Spleen (tissue), 7 donors: ENCODE data around the gene BLOC1S5.

Source experiments
- POLR2A ChIP-seq, 3 donors: fragments of 450-650 bp; IDR thresholded peaks; one replicate each; pipeline ENCODE4 v1.5.1; 2017; ENCODE audit warnings: antibody characterized with exemption in 3 of 3, mild to moderate bottlenecking in 1 of 3
- TF ChIP-seq, protein P1 (sequence below), 11 experiments: fragments of 200-600 bp in 7 of 11; fragments of 450-650 bp in 4 of 11; sonication (generic) in 4 of 11; IDR thresholded peaks in 8 of 11; conservative IDR thresholded peaks in 3 of 11; 1 replicate in 7 of 11; 2 replicates in 4 of 11; pipeline versions ENCODE4 v1.4.0 to v1.8.0; 2016 to 2021; ENCODE audit warnings: antibody characterized with exemption in 11 of 11, inconsistent platforms in 4 of 11, mild to moderate bottlenecking in 1 of 11
- donor health status: DM: no; HTN: no; CAD: no; lungs with moderate emphysema.
- donor health status: DM: no; HTN: no; CAD: no.
- donor health status: DM: no; HTN: no; CAD: no.

DNA sequence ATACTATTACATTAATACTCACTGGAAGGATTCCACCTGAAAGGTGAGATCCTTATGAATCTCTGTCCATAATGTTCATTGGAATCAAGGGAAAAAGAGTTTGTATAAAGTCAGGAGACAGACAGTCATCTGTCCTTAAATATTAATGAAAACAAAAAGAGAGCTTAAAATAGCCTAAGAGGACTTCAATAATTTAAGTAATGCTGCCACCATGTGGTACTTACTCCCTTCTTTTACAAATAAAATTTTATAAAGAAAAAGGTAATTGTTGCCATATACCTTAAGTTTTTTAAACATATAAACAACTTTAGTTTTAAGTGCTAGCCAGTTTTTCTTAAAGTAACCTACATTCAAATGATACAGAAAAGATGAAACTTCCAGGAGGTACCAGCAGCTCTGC, 5.1 kb downstream of the BLOC1S5 start:
- TF ChIP-seq POLR2A (IDR thresholded peaks at IDR 0.05): no peak
- TF ChIP-seq, protein P1, sequence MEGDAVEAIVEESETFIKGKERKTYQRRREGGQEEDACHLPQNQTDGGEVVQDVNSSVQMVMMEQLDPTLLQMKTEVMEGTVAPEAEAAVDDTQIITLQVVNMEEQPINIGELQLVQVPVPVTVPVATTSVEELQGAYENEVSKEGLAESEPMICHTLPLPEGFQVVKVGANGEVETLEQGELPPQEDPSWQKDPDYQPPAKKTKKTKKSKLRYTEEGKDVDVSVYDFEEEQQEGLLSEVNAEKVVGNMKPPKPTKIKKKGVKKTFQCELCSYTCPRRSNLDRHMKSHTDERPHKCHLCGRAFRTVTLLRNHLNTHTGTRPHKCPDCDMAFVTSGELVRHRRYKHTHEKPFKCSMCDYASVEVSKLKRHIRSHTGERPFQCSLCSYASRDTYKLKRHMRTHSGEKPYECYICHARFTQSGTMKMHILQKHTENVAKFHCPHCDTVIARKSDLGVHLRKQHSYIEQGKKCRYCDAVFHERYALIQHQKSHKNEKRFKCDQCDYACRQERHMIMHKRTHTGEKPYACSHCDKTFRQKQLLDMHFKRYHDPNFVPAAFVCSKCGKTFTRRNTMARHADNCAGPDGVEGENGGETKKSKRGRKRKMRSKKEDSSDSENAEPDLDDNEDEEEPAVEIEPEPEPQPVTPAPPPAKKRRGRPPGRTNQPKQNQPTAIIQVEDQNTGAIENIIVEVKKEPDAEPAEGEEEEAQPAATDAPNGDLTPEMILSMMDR (IDR thresholded peaks at IDR 0.05 in 8 of 11, conservative IDR thresholded peaks at IDR 0.05 in 3 of 11): peak in 2 of 11 experiments; percentile 12 to 21
